HG02938 (cell line): Measurements from ENCODE around the gene PIM3.
"Not testable (repeated sequence)": the region's sequence is repeated elsewhere in the genome, so short reads cannot be mapped to it uniquely, and the experiment has no call there.

Experiments
- ATAC-seq: cut with Tn5 transposase; IDR thresholded peaks from one replicate; pipeline ENCODE4 v1.9.1; 2021; ENCODE audit warnings: mild to moderate bottlenecking, moderate library complexity; ENCODE audit not compliant: unreplicated experiment

Gene PIM3

GRCh38 chr22:49942565-49943404, 17.8 kb upstream of the PIM3 start:
- no peak for ATAC-seq

GRCh38 chr22:49943405-49943765, 17.2 kb upstream of the PIM3 start:
- ATAC-seq, result no peak

- no peak for ATAC-seq
Observed at GRCh38 chr22:49943771-49944398, 16.7 kb upstream of the PIM3 start.

GRCh38 chr22:49944399-49944891, 16.1 kb upstream of the PIM3 start:
- ATAC-seq, result no peak

GRCh38 chr22:49945042-49945794, 15.4 kb upstream of the PIM3 start:
- ATAC-seq, result not testable (repeated sequence)

- no peak for ATAC-seq
Observed at GRCh38 chr22:49946612-49947295, 13.8 kb upstream of the PIM3 start.

GRCh38 chr22:49947296-49947622, 13.3 kb upstream of the PIM3 start:
- no peak for ATAC-seq

- ATAC-seq, result no peak
Observed at GRCh38 chr22:49948116-49948957, 12.2 kb upstream of the PIM3 start.

GRCh38 chr22:49948958-49949913, 11.3 kb upstream of the PIM3 start:
- no peak for ATAC-seq

GRCh38 chr22:49949914-49950292, 10.7 kb upstream of the PIM3 start:
- ATAC-seq, result no peak

GRCh38 chr22:49950396-49950994, 10.1 kb upstream of the PIM3 start:
- no peak for ATAC-seq

GRCh38 chr22:49951000-49951677, 9.4 kb upstream of the PIM3 start:
- ATAC-seq, result no peak

- no peak for ATAC-seq
Observed at GRCh38 chr22:49951678-49951985, 8.9 kb upstream of the PIM3 start.

GRCh38 chr22:49951986-49952896, 8.3 kb upstream of the PIM3 start:
- ATAC-seq, result no peak

- ATAC-seq, result no peak
Observed at GRCh38 chr22:49953027-49953679, 7.4 kb upstream of the PIM3 start.

GRCh38 chr22:49953680-49954344, 6.8 kb upstream of the PIM3 start:
- no peak for ATAC-seq
